HG03064 (cell line): ENCODE data around the gene CYP1A1.

Experiments used
- ATAC-seq: cut with Tn5 transposase; IDR thresholded peaks from one replicate; pipeline ENCODE4 v1.9.1; 2021; ENCODE audit warnings: low read depth; ENCODE audit not compliant: unreplicated experiment

Gene CYP1A1

GRCh38 chr15:74695597-74696397, 29.5 kb downstream of the CYP1A1 start, which contains the start of gene EDC3:
Gene EDC3, minus strand, starts transcription at chr15:74696024. Its CDS starts 20,900 bp downstream, at chr15:74675124.
- ATAC-seq = peak; percentile 86

- no peak for ATAC-seq
These were observed 33.0 kb downstream of the CYP1A1 start for GRCh38 chr15:74692327-74692726.

GRCh38 chr15:74683758-74684157, 41.6 kb downstream of the CYP1A1 start:
- ATAC-seq = no peak

- ATAC-seq = no peak
These were observed 42.4 kb downstream of the CYP1A1 start for GRCh38 chr15:74682954-74683353.

- ATAC-seq = no peak
These were observed 44.9 kb downstream of the CYP1A1 start for GRCh38 chr15:74680456-74680855.

- no peak for ATAC-seq
These were observed 48.5 kb downstream of the CYP1A1 start for GRCh38 chr15:74676801-74677200.

GRCh38 chr15:74674161-74674560, 51.2 kb downstream of the CYP1A1 start:
- ATAC-seq = no peak

- ATAC-seq = no peak
These were observed 55.7 kb downstream of the CYP1A1 start for GRCh38 chr15:74669627-74670026.
